K562 (cell line): ENCODE results near the gene PARD3B. TPM values are rescaled to one million over a fixed set of nuclear protein-coding genes. Genes with fewer than 3 reads are reported as not detected.

Source experiments
- ATAC-seq: fragments of 200-7000 bp; cut with Tn5 transposase; 3 replicates; pipeline ENCODE4 v1.9.1; 2020; ENCODE audit warnings: moderate library complexity
- BruUV-seq: library from RNA; stranded (reverse); fragments of 400-500 nt; replicated peaks from 2 replicates; lab custom pipeline; 2021; lab: Mats Ljungman, UMichigan
- CTCF ChIA-PET: fragments of 300-600 bp; formaldehyde crosslinking; extraction: SDS; loops from one replicate; lab custom pipeline; 2021; ENCODE audit warnings: low intra/inter-chr PET ratio; lab: Yijun Ruan, JAX
- POLR2A ChIA-PET: fragments of 300-600, 350-650 bp; sonication (Branson Sonifier 250); formaldehyde crosslinking; extraction: SDS; loops from one replicate; lab custom pipeline; 2021; ENCODE audit warnings: antibody characterized with exemption, inconsistent platforms; lab: Yijun Ruan, JAX
- DNase-seq, 4 experiments: peaks; one replicate each; pipeline versions ENCODE4 v3.0.0 to v3.0.0-alpha.2; 2011 to 2018; ENCODE audit warnings: low spot score in 3 of 4, mixed read lengths in 3 of 4; ENCODE audit errors: extremely low read depth in 1 of 4
- FAIRE-seq: peaks from 2 replicates; lab custom pipeline; 2011; peaks lifted over from hg19 to GRCh38; lab: Jason Lieb, UNC
- H2AFZ ChIP-seq: 2 replicates; pipeline ENCODE4 v1.6.0; 2011; ENCODE audit warnings: low read depth, low read length, control low read depth, inconsistent platforms
- H3K27ac ChIP-seq: fragments of 200-600 bp; 3 replicates; pipeline ENCODE4 v1.8.0; 2011; ENCODE audit warnings: low read depth, mild to moderate bottlenecking, control low read depth, inconsistent platforms, low read length, moderate library complexity, mixed read lengths; ENCODE audit errors: extremely low read depth
- H3K27me3 ChIP-seq, 2 experiments: fragments of 300-600 bp in 1 of 2; 2 replicates in 1 of 2; 3 replicates in 1 of 2; pipeline versions ENCODE4 v1.6.0 to v1.8.0; 2011; ENCODE audit warnings: inconsistent platforms in 2 of 2, low read length in 2 of 2, mild to moderate bottlenecking in 1 of 2, mixed read lengths in 1 of 2, moderate library complexity in 1 of 2; ENCODE audit not compliant: control insufficient read depth in 2 of 2, insufficient read depth in 2 of 2
- H3K36me3 ChIP-seq: fragments of 300-600 bp; 3 replicates; pipeline ENCODE4 v1.8.0; 2011; ENCODE audit warnings: mild to moderate bottlenecking, low read length, inconsistent platforms; ENCODE audit not compliant: control insufficient read depth, insufficient read depth
- H3K4me1 ChIP-seq, 2 experiments: fragments of 200-600 bp in 1 of 2; replicated peaks in 1 of 2; 2 replicates in 1 of 2; 3 replicates in 1 of 2; pipeline versions ENCODE4 v1.5.1 to v1.8.0; 2011; ENCODE audit warnings: inconsistent platforms in 2 of 2, low read length in 2 of 2, mild to moderate bottlenecking in 1 of 2, mixed read lengths in 1 of 2, moderate library complexity in 1 of 2; ENCODE audit not compliant: control insufficient read depth in 2 of 2, insufficient read depth in 2 of 2
- H3K4me2 ChIP-seq: 2 replicates; pipeline ENCODE4 v1.6.1; 2011; ENCODE audit warnings: low read length, control low read depth, inconsistent platforms, mixed read lengths; ENCODE audit not compliant: insufficient read depth
- H3K4me3 ChIP-seq: fragments of 200-600 bp; sonication (generic), shearing (Covaris generic); 2 replicates; pipeline ENCODE4 v1.5.1; 2016; ENCODE audit warnings: control low read depth, inconsistent platforms
- H3K79me2 ChIP-seq: fragments of 200-600 bp; 3 replicates; pipeline ENCODE4 v1.8.0; 2011; ENCODE audit warnings: low read length, inconsistent platforms; ENCODE audit not compliant: control insufficient read depth, insufficient read depth
- H3K9ac ChIP-seq, 2 experiments: 2 replicates each; pipeline versions ENCODE4 v1.6.0 to v1.6.1; 2011; ENCODE audit warnings: low read depth in 2 of 2, low read length in 2 of 2, control low read depth in 1 of 2, inconsistent platforms in 1 of 2, mild to moderate bottlenecking in 1 of 2, mixed read lengths in 1 of 2; ENCODE audit not compliant: insufficient read depth in 1 of 2
- H3K9me1 ChIP-seq: one replicate; pipeline ENCODE4 v1.6.0; 2011; ENCODE audit warnings: inconsistent platforms, mild to moderate bottlenecking, low read length, moderate library complexity; ENCODE audit not compliant: control insufficient read depth, insufficient read depth
- H3K9me3 ChIP-seq: replicated peaks from 2 replicates; pipeline ENCODE4 v1.5.1; 2011; ENCODE audit warnings: low read depth, low read length, inconsistent platforms; ENCODE audit not compliant: control insufficient read depth, insufficient read depth
- H4K20me1 ChIP-seq: replicated peaks from 2 replicates; pipeline ENCODE4 v1.6.1; 2011; ENCODE audit warnings: low read length, inconsistent platforms, mixed read lengths; ENCODE audit not compliant: control insufficient read depth, insufficient read depth
- ATF3 ChIP-seq, 2 experiments: fragments of 450-650 bp in 1 of 2; sonication (generic) in 1 of 2; formaldehyde crosslinking in 1 of 2; IDR thresholded peaks in 1 of 2; conservative IDR thresholded peaks in 1 of 2; 2 replicates each; pipeline versions ENCODE4 v1.6.1 to v1.8.1; 2016 to 2023; ENCODE audit warnings: mild to moderate bottlenecking in 2 of 2, moderate library complexity in 2 of 2, inconsistent platforms in 1 of 2, missing genetic modification reagents in 1 of 2
- BACH1 ChIP-seq: fragments of 200-800 bp; sonication (Bioruptor generic); IDR thresholded peaks from 2 replicates; pipeline ENCODE4 v1.6.1; 2016; ENCODE audit warnings: missing genetic modification characterization, missing compliant biosample characterization
- ELF1 ChIP-seq: fragments of 200-800 bp; sonication (Bioruptor generic); IDR thresholded peaks from 2 replicates; pipeline ENCODE4 v1.6.1; 2016; ENCODE audit warnings: missing genetic modification characterization, missing compliant biosample characterization
- FOXP4 ChIP-seq: sonication (generic); formaldehyde crosslinking; IDR thresholded peaks from 2 replicates; pipeline ENCODE4 v1.8.0; 2022; ENCODE audit warnings: mild to moderate bottlenecking, missing genetic modification reagents, borderline replicate concordance
- HEY1 ChIP-seq: fragments of 250-450 bp; sonication (Bioruptor Pico); IDR thresholded peaks from 2 replicates; pipeline ENCODE4 v1.5.0; 2020; ENCODE audit warnings: mild to moderate bottlenecking, moderate library complexity, borderline replicate concordance
- HSF4 ChIP-seq: fragments of 250-450 bp; sonication (Bioruptor Pico); IDR thresholded peaks from 2 replicates; pipeline ENCODE4 v2.1.2; 2022; ENCODE audit warnings: mild to moderate bottlenecking, moderate library complexity, borderline replicate concordance
- KLF13 ChIP-seq: fragments of 450-650 bp; IDR thresholded peaks from 2 replicates; pipeline ENCODE4 v1.6.1; 2016; ENCODE audit warnings: missing genetic modification characterization, low read depth, mild to moderate bottlenecking, missing compliant biosample characterization, moderate library complexity, borderline replicate concordance
- MTA1 ChIP-seq: fragments of 450-650 bp; IDR thresholded peaks from 2 replicates; pipeline ENCODE4 v1.6.1; 2017; ENCODE audit warnings: borderline replicate concordance
- NUFIP1 ChIP-seq: fragments of 450-650 bp; IDR thresholded peaks from 2 replicates; pipeline ENCODE4 v1.6.1; 2018; ENCODE audit not compliant: partially characterized antibody
- STAT5B ChIP-seq: fragments of 250-450 bp; sonication (Bioruptor Pico); IDR thresholded peaks from 2 replicates; pipeline ENCODE4 v1.8.0; 2021; ENCODE audit warnings: mild to moderate bottlenecking, inconsistent platforms
- TAF15 ChIP-seq: fragments of 200-400 bp; formaldehyde crosslinking; IDR thresholded peaks from 2 replicates; pipeline ENCODE4 v1.6.1; 2017; ENCODE audit warnings: mild to moderate bottlenecking, low read depth, low read length, moderate library complexity
- YBX1 ChIP-seq: fragments of 450-650 bp; IDR thresholded peaks from 2 replicates; pipeline ENCODE4 v1.7.1; 2016; ENCODE audit warnings: mild to moderate bottlenecking
- ZFP36 ChIP-seq: fragments of 150-350 bp; IDR thresholded peaks from 2 replicates; pipeline ENCODE4 v1.6.1; 2018; ENCODE audit warnings: low read length, low read depth; ENCODE audit not compliant: partially characterized antibody
- ZNF134 ChIP-seq: fragments of 250-450 bp; sonication (Bioruptor Pico); conservative IDR thresholded peaks from 2 replicates; pipeline ENCODE4 v1.4.0; 2020
- ZNF224 ChIP-seq: sonication (generic); formaldehyde crosslinking; IDR thresholded peaks from 2 replicates; pipeline ENCODE4 v1.8.0; 2022; ENCODE audit warnings: mild to moderate bottlenecking, missing genetic modification reagents
- ZNF583 ChIP-seq: fragments of 250-450 bp; sonication (Bioruptor Pico); IDR thresholded peaks from 2 replicates; pipeline ENCODE4 v1.4.0; 2020
- WGBS: fragments of 100-300 bp; shearing (Covaris generic); methylation state at CpG from one replicate; pipeline ENCODE4 v1.1.6; 2016; ENCODE audit warnings: low coverage, mixed read lengths; ENCODE audit not compliant: insufficient coverage; ENCODE audit errors: missing lambda C conversion rate; 5-methylcytosine and 5-hydroxymethylcytosine counted together
- in situ Hi-C: fragments of 300-500 bp; cut with MboI; formaldehyde crosslinking; loops from 4 replicates; pipeline ENCODE4 v1.15.0; 2018; ENCODE audit warnings: inconsistent platforms, mixed read lengths
- intact Hi-C: fragments of 100-400 bp; cut with micrococcal nuclease; formaldehyde crosslinking; loops from 2 replicates; pipeline ENCODE4 v1.14.2; 2022
- polyA plus RNA-seq, 8 experiments: library from polyadenylated mRNA; depleted of rRNA in 4 of 8; stranded (reverse) in 5 of 8; unstranded in 3 of 8; fragments of >200 nt; fragmentation: Nextera tagmentation in 2 of 8; fragmentation: Illumina TruSeq in 1 of 8; extraction: Ambion mirVana in 2 of 8; extraction: Trizol in 1 of 8; gene quantifications; 2 replicates each; pipeline versions ENCODE4 v1.2.1 to v1.2.3, GENCODE V29; 2011 to 2014; ENCODE audit warnings: inconsistent platforms in 1 of 8, missing spikeins in 1 of 8
- total RNA-seq, 7 experiments: library from RNA; depleted of rRNA in 6 of 7; stranded (reverse); fragments of >200 nt in 6 of 7; fragmentation: Illumina TruSeq in 2 of 7; extraction: Trizol in 2 of 7; gene quantifications; 2 replicates each; pipeline versions ENCODE4 v1.2.1 to v1.2.3, GENCODE V29; 2011 to 2021; ENCODE audit warnings: low replicate concordance in 1 of 7

PARD3B gene
- total and polyA plus RNA-seq, 9 of the 15 experiments (the other 6 are each of a cell fraction or from before 2014, with no cell fraction given), result 0.15 to 3.0 (median 1.1) TPM

DNA sequence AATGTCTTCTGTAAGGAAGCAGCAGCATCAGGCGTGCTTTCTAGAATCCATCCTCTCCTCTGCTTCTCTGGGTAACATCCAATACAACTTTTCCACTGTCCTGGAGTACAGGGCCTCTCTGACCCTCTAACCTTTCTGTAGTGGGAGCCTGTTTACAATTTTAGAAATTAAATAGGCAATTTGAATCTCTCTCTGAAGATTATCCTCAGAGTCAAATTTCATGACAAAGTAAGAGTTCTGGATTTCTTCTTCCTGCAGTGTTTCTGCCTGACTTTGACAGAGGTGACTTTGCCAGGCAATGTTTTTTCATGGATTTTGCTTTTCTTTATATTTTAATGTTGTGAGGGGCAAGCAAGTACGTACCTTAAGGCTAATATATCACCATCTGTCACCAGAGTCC, 558.4 kb downstream of the PARD3B start:
- no peak for TF ChIP-seq FOXP4 (CRISPR knock-in tag)
- no peak for TF ChIP-seq MTA1
- no peak for TF ChIP-seq YBX1
- no peak for TF ChIP-seq ELF1
- TF ChIP-seq ATF3 (IDR thresholded peaks at IDR 0.05), result no peak
- no peak for TF ChIP-seq ATF3 (CRISPR knock-in tag; conservative IDR thresholded peaks at IDR 0.05)
- no peak for TF ChIP-seq ZNF224 (CRISPR knock-in tag)
- no peak for TF ChIP-seq NUFIP1
- no peak for TF ChIP-seq ZNF583
- TF ChIP-seq BACH1 (tag), result no peak
- no peak for TF ChIP-seq TAF15
- no peak for TF ChIP-seq HSF4 (CRISPR knock-in tag)
- TF ChIP-seq ZFP36, result no peak
- TF ChIP-seq STAT5B (CRISPR knock-in tag), result no peak
- TF ChIP-seq HEY1 (CRISPR knock-in tag), result no peak
- no peak for TF ChIP-seq KLF13 (tag)
- no peak for TF ChIP-seq ZNF134 (CRISPR knock-in tag)
- no peak for DNase-seq
- H3K4me1 ChIP-seq, result peaks cover 0 to 3% of the 10 kb centered on the region in 2 experiments; a peak in 1 of 5 replicates
- H2AFZ ChIP-seq, result no peak overlapping the region
- intact Hi-C loops, result no loop called here
- no peak for FAIRE-seq
- no peak overlapping the region for H3K4me2 ChIP-seq
- H3K36me3 ChIP-seq, result no peaks in the 10 kb centered on the region
- H3K27me3 ChIP-seq, result no peaks in the 10 kb centered on the region
- no peak overlapping the region for H3K27ac ChIP-seq
- H3K79me2 ChIP-seq, result no peaks in the 10 kb centered on the region
- BruUV-seq, result no TSS peak
- H3K9me1 ChIP-seq, result no peaks in the 10 kb centered on the region
- no peak overlapping the region for H3K4me3 ChIP-seq
- CTCF ChIA-PET, result no interaction called here
- POLR2A ChIA-PET, result no interaction called here
- no peak for ATAC-seq
- WGBS, result 73% methylated on average over 1 of the region's 2 CpGs
- H3K9ac ChIP-seq, result no peak overlapping the region
- no peaks in the 10 kb centered on the region for H3K9me3 ChIP-seq
- in situ Hi-C loops, result no loop called here
- H4K20me1 ChIP-seq, result no peaks in the 10 kb centered on the region
